C4-2B (cell line): Measurements from ENCODE around the gene CLN5.

Experiments
- H3K27ac ChIP-seq: fragments of 450-650 bp; 2 replicates; pipeline ENCODE4 v1.5.1; 2017
- CTCF ChIP-seq: fragments of 450-650 bp; conservative IDR thresholded peaks from 2 replicates; pipeline ENCODE4 v1.5.1; 2017; ENCODE audit warnings: mild to moderate bottlenecking
- ZFX ChIP-seq: fragments of 450-650 bp; IDR thresholded peaks from 2 replicates; pipeline ENCODE4 v1.6.1; 2017

CLN5 gene

GRCh38 chr13:76976490-76976889 lies 15.4 kb upstream of the CLN5 start:
- no peak overlapping the region for H3K27ac ChIP-seq
- TF ChIP-seq CTCF (no peak), ZFX (no peak)

DNA sequence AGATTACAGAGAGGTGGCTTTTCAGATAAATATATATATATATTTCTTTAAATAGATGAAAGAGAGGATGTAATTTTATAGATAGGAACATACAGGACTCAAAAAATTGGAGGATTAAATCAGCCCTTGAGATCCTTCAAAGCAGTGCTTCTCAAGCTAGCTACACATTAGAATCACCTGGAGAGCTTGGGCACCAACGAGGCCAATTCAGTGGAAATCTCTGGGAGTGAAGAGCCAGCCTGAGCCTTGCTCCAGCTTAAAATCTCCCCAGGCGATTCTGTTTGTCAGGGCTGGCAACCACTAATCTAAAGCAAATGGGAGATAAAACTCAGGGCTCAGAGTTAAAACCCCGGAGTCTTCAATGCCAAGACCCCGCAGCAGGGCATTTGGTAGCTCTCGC lies 15.0 kb upstream of the CLN5 start:
- TF ChIP-seq CTCF (no peak), ZFX (no peak)

DNA sequence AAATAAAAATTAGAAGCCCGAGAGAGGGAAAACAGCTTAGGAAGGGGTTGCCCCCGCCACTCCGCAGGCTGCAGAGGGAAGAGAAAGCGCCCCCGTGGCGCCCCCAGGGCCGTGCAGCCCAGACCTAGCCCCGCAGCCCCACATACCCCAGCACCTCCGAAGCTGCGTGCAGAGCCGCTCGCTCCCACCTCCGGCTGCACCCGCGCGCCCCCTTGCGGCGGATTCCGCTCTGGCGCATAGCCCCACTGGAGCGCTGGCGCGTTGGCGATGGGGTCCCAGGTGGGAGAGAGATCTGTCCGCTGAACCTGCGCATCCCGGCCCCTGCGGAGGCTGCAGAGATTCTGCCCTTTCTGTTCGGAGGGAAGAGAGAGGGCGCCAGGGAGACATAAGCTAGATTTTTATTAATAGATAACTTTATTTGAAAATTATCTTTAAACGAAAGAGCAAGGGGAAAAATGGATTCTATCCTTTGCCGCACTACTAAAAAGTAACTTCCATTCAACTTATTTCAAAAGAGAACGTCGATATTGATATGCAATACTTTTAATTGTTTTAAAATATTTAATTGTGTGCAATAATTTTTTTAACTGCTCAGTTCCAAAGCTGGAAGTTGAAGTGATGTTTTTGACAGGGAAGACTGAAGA lies 11.7 kb upstream of the CLN5 start:
- no peak overlapping the region for H3K27ac ChIP-seq
- TF ChIP-seq ZFX = no peak
- TF ChIP-seq CTCF = peak; percentile 98

More for the DNA sequence above, 15.0 kb upstream of the CLN5 start:
- no peak overlapping the region for H3K27ac ChIP-seq

DNA sequence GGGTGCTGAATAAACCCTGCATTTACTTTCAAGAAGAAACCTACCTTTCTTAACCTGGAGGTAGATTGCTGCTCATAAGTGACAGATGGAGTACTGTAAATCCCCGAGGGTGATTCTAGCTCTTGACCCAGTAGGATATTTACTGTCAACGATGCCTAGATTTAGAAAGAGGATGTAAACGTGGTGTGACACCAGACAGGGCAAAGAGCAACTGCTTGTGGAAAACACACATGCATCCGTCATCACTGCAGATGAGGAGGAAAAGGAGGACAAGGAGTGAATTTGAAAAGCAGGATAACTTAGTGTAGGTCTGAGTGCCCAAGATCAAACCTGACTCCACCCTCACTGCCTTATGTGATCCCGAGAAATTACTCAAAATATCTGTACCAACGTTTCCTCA lies 9.8 kb upstream of the CLN5 start:
- TF ChIP-seq ZFX = no peak
- TF ChIP-seq CTCF = no peak
- H3K27ac ChIP-seq = no peak overlapping the region

DNA sequence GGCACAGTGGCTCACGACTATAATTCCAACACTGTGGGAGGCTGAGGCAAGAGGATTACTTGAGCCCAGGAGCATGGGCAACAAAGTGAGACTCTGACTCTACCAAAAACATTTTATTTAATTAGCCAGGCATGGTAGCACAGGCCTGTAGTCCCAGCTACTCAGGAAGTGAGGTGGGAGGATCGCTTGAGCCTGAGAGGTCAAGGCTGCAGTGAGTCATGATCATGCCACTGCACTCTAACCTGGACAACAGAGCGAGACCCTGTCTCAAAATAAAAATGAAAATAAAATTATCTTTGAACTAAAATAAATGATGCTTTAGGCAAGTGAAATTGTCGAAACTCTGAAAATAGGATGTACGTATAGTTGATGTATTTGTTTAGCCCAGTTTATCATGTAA lies 8.2 kb upstream of the CLN5 start:
- TF ChIP-seq ZFX (no peak), CTCF (no peak)
- no peak overlapping the region for H3K27ac ChIP-seq

GRCh38 chr13:76991432-76991795 lies 467 bp upstream of the CLN5 start:
- TF ChIP-seq ZFX (no peak), CTCF (no peak)
- H3K27ac ChIP-seq = peak overlapping the region; percentile 90

GRCh38 chr13:76992548-76993001 lies 694 bp downstream of the CLN5 start:
- H3K27ac ChIP-seq = peak overlapping the region; percentile 90

More at GRCh38 chr13:76992548-76993001, 694 bp downstream of the CLN5 start:
- no peak for TF ChIP-seq ZFX
- no peak for TF ChIP-seq CTCF
